Activated T-helper 1 cell treated with anti-CD3 and anti-CD28 coated beads, Interleukin-12 subunit alpha, Interleukin-12 subunit beta, Interleukin-2, Interleukin-4 antibody, amounts not matched to agents 30 ng/mL and 10 ng/mL and 1 ng/mL, durations not matched to agents 14 hours and 24 hours and 36 hours (primary cell): ENCODE results near the gene CD7. TPM values are rescaled to one million over a fixed set of nuclear protein-coding genes. Genes with fewer than 3 reads are reported as not detected.

ENCODE experiments used
- DNase-seq: peaks from one replicate; pipeline ENCODE4 v3.0.0; 2021; ENCODE audit warnings: low spot score
- H3K27ac Mint-ChIP-seq: one replicate; pipeline ENCODE4 v1.8.0; 2021; ENCODE audit warnings: mild to moderate bottlenecking, mixed read lengths
- H3K27me3 Mint-ChIP-seq: one replicate; pipeline ENCODE4 v1.8.0; 2022; ENCODE audit warnings: mild to moderate bottlenecking, moderate library complexity, mixed read lengths; ENCODE audit not compliant: insufficient read depth
- H3K36me3 Mint-ChIP-seq: one replicate; pipeline ENCODE4 v1.8.0; 2021; ENCODE audit warnings: low read depth, mixed read lengths
- H3K4me1 Mint-ChIP-seq: one replicate; pipeline ENCODE4 v1.8.0; 2021; ENCODE audit warnings: low read depth, mixed read lengths
- H3K4me3 Mint-ChIP-seq: one replicate; pipeline ENCODE4 v1.8.0; 2021; ENCODE audit warnings: mild to moderate bottlenecking, moderate library complexity, mixed read lengths
- H3K9me3 Mint-ChIP-seq: one replicate; pipeline ENCODE4 v1.8.0; 2021; ENCODE audit warnings: mixed read lengths
- intact Hi-C: fragments of 100-400 bp; cut with micrococcal nuclease; formaldehyde crosslinking; loops from one replicate; pipeline ENCODE4 v1.15.1; 2024
- total RNA-seq: library from RNA; stranded (reverse); gene quantifications from 2 replicates; pipeline ENCODE4 v1.2.3, GENCODE V29; 2022

Gene CD7
- total RNA-seq, 1 donor from 2014 or later: 455 TPM

DNA sequence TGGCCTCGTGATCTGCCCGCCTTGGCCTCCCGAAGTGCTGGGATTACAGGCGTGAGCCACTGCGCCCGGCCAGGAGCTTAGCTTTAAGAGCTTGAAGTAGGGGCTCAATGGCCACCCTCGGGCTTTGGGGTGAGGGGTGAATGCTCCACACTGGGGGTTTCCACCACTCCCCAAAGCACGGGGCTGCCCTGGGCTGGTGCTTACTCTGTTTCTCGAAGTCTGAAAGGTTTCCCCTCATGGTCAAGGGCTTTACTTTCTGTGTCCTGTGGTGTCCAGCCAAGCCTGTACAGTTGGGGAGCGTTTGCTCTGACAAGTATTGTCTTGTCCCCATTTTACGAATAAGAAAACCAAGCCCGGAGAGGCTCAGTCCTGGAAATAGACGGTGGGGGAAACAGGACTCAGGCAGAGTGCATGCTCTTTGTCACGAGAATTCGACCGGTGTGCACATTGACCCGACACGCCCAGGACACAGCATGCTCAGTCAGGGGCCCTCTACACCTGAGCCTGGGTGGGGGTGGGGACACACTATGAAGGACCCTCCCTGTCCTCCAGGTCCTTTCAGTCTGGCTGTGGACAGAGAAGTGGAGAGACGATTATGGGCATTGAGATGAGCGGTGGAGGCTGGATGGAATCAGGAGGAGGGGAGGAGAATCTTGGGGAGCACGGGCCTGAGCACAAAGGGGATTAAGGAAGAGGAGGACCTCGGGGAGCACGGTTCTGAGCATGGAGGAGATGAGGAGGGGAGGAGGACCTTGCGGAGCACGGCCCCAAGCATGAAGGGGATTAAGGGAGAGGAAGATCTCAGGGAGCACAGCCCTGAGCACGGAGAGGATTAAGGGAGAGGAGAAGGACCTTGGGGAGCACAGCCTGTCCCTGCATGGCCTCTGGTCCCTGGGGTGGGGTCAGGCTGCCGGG is 7.5 kb downstream of the CD7 start:
- Mint-ChIP-seq H3K27ac (peak overlapping the region; percentile 36), H3K4me1 (peaks cover 15% of the 10 kb centered on the region), H3K27me3 (no peaks in the 10 kb centered on the region), H3K4me3 (no peak overlapping the region), H3K9me3 (no peaks in the 10 kb centered on the region), H3K36me3 (peaks cover 10% of the 10 kb centered on the region)
- DNase-seq: no peak
- intact Hi-C loops: no loop called here

DNA sequence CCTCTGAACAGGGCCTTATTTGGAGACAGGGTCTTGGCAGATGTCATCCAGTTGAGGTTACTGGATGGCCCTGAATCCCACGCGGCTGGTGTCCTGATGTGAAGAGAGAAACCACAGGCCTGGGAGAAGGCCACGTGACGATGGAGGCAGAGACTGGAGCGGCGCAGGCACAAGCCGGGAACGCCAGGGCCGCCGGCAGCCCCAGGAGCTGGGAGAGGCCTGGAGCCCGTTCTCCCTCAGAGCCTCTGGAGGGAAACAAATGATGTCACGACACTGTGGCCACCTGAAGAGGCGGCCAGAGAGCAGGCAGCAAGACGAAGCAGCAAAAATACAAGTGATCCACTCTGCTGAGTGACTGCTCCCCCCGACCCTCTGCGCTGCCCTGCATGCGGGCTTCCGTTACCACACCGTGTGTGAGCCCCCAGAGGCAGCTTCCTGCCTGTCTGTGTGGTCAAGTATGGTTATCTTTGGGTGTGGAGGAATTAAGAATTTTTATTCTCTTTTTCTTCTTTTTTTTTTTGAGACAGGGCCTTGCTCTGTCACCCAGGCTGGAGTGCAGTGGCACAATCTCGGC is 11.6 kb downstream of the CD7 start:
- Mint-ChIP-seq H3K27me3 (no peaks in the 10 kb centered on the region), H3K9me3 (no peaks in the 10 kb centered on the region), H3K36me3 (peaks cover 2% of the 10 kb centered on the region), H3K4me3 (no peak overlapping the region), H3K4me1 (peaks cover 45% of the 10 kb centered on the region), H3K27ac (peak overlapping the region; percentile 83)
- intact Hi-C loops: loop anchor here (1.0 kb wide), 3 partner anchors 9 to 15 kb away; partner anchors contain the start of gene CD7
- DNase-seq: no peak

DNA sequence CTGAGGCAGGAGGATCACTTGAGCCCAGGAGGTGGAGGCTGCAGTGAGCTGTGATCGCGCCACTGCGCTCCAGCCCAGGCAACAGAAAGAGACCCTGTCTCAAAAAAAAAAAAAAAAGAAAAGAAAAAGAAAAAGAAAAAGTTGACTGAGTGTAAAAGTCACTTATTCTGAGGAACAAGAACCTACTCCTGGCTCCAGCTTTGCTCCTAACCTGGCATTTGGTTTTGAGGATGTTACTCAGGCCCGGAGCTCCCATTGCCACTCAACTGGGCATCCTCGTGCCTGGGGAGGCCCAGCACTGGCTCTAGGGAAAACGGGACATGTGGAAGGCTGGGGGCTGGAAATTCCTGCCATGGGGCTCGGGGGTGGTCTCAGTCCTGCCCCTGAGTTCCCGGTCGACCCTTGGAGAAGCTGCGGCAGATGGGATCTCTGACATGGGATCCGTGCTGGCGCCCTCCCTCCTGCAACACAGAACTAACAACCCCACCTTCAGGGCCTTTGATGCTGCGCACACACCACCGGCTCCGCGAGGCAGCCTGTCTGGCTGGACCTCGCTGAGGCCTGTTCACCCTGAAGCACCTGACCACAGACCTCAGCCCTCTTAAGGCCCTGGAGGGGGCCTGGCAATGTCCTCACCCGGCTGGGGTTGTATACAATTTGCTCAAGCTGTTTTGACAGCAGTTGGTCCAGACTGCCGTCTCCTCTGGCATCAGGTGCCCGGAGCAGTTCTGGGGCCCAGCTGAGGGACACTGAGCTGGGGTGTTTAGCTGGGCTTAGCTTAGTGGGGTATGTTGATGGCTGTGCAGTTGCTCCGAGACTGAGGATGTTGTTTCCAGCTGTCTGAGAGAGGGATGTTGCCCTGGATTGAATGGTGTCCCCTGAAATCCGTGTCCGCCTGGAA is 12.3 kb downstream of the CD7 start:
- no peak overlapping the region for H3K4me3 Mint-ChIP-seq
- peaks cover 52% of the 10 kb centered on the region for H3K4me1 Mint-ChIP-seq
- H3K27me3 Mint-ChIP-seq: no peaks in the 10 kb centered on the region
- peaks cover 2% of the 10 kb centered on the region for H3K36me3 Mint-ChIP-seq
- no peak for DNase-seq
- H3K9me3 Mint-ChIP-seq: no peaks in the 10 kb centered on the region
- peak overlapping the region; percentile 48 for H3K27ac Mint-ChIP-seq
- intact Hi-C loops: no loop called here

DNA sequence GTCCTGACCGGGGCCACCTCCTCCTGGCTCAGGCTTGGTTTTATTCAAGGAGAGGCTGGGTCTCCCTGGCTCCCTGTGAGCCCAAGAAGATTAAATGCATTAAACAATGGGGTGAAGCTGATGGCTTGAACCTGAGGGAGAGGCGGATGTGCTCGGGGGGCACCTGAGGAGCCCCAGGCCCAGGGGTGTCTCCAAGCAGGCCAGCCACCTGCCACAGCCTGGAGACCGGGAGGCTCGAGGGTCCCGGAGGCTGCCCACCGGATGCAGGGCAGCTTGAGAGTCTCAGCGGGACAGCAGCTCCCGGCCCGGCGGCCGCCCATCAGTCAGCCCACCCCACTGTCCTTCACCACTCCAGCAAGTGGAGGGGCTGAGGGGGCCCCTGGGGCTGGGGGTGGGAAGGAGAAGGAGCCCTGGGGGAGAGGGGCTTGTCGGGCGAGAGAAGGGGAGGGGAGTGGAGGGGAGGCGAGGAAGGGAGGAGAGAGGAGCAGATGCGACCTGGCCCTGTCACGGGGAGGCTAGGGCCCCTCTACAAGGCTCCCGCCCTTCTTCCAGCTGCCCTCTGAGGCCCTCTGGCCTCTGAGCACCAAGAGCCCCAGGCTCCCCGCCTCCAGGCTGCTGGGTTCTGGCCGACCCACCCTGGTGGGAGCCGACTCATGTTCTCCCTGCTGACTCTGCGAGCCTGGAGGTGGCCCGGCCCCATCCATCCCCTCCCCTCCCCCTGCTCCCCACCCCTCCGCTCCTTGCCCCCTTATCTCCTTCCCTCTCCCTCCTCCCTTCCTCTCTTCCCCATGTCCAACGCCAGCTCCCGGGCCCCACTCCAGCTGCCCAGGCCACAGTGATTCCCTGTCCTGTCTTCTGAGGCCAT is 13.2 kb downstream of the CD7 start:
- peaks cover 60% of the 10 kb centered on the region for H3K4me1 Mint-ChIP-seq
- intact Hi-C loops: loop anchor here (2.0 kb wide), 1 partner anchor 13 kb away; the partner anchor contains the start of gene CD7
- H3K27ac Mint-ChIP-seq: peak overlapping the region; percentile 12
- no peaks in the 10 kb centered on the region for H3K27me3 Mint-ChIP-seq
- H3K4me3 Mint-ChIP-seq: no peak overlapping the region
- DNase-seq: no peak
- H3K9me3 Mint-ChIP-seq: no peaks in the 10 kb centered on the region
- H3K36me3 Mint-ChIP-seq: peaks cover 2% of the 10 kb centered on the region

DNA sequence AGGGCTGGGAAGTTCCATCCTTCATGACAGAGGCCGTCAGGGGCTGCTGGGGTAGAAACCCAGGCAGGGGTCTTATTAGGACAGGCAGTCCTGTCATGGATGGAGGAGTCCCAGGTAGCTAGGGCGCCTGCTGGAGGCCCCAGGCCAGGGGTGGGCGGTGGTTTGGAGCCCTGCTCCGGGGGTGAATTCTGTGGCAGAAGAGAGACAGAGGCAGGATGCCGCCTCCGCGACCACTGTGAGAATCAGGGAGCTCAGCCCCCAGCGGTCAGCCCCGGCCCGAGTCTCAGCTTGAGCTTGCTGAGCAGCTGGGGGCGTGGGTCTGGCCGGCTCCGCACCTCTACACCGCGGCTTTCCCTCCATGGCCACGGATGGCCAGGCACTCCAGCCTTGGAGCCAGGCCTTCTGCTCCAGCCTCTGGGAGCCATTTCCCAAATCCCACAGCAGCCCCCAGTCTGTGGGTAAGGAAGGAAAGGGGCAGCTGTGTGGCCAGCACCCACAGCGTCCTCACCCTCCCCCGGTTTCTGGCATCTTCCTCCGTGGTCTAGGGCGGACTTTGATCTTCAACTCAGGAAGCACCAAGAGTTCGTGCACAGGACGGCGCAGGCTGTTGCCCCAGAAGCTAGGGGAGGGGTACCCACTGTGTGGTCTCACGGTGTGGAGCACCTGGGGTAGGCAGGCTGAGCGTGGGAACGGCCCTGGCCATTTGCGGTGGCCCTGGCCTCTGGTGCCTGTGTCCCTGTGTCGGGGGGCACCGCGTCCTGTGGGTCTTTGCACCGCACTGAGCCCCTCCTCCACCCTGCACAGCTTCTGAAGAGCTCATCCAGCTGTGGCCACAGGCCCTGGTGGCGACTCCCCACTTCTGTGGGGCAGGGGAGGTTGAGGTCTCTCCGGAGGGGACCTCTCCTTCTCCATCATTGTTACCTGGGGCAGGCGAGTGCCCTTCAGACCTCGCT is 14.1 kb downstream of the CD7 start:
- H3K4me1 Mint-ChIP-seq: peaks cover 69% of the 10 kb centered on the region
- no peaks in the 10 kb centered on the region for H3K27me3 Mint-ChIP-seq
- peak overlapping the region; percentile 77 for H3K4me3 Mint-ChIP-seq
- DNase-seq: no peak
- intact Hi-C loops: loop anchor here (2.0 kb wide), 1 partner anchor 14 kb away; the partner anchor contains the start of gene CD7
- no peaks in the 10 kb centered on the region for H3K9me3 Mint-ChIP-seq
- peaks cover 2% of the 10 kb centered on the region for H3K36me3 Mint-ChIP-seq
- H3K27ac Mint-ChIP-seq: peak overlapping the region; percentile 82

DNA sequence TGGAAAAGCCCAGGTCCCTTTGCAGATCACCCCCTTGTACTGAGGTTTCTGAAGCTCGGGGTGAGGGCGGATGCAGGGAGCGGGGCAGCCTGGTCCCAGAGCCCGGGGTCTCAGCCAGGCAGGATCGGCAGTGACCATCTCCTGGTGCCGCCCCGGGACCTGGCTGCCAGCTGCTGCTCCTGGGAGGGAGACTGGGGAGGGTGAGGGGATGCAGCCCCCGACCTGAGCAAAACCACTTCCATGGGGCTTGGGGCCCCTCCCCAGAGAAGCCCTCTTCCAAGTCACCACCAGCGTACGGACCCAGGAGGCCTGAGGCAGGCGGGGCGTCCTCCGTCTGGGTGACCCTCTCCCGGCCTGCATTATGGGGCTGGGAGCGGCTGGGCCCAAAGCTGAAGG is 14.8 kb downstream of the CD7 start:
- peak overlapping the region; percentile 81 for H3K4me3 Mint-ChIP-seq
- intact Hi-C loops: loop anchor here (2.0 kb wide), 1 partner anchor 14 kb away; the partner anchor contains the start of gene CD7
- H3K27me3 Mint-ChIP-seq: no peaks in the 10 kb centered on the region
- peak overlapping the region; percentile 94 for H3K27ac Mint-ChIP-seq
- no peaks in the 10 kb centered on the region for H3K9me3 Mint-ChIP-seq
- peaks cover 71% of the 10 kb centered on the region for H3K4me1 Mint-ChIP-seq
- no peaks in the 10 kb centered on the region for H3K36me3 Mint-ChIP-seq
- no peak for DNase-seq

DNA sequence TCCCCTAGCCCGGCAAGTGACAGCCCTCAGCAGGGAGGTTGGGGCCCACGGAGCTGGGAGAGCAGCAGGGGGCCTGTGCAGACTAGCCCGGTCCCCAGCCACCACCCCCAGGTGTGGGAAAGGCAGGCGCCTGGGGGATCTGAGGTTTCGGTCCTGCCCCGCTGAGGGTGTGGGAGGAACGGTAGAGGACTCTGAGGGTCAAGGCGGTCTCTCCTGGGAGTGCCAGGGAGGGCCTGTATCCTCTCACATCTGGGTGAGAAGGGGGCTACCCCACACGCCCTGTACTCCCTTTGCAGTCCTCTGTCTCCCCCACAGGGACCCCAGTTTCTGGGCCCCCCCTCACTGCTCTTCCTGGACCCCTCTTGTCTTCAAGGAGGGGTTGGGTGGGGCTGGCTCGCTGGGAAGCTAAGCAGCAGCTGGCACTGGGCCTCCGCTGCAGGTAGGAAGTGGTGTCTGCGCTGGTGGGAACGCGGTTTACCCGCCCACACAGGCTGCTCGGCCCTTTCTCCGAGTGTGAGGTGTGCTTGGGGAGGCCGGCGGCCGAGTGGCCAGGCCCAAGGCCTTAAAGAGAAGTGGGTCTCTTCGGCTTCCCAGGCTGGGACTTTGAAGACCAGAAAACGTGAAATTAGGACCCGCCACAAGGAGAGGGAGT is 15.4 kb downstream of the CD7 start:
- peak; percentile 64 for DNase-seq
- Mint-ChIP-seq H3K9me3 (no peaks in the 10 kb centered on the region), H3K27ac (peak overlapping the region; percentile 94), H3K36me3 (no peaks in the 10 kb centered on the region), H3K27me3 (no peaks in the 10 kb centered on the region), H3K4me1 (peaks cover 76% of the 10 kb centered on the region), H3K4me3 (peak overlapping the region; percentile 81)
- intact Hi-C loops: loop anchor here (2.0 kb wide), 1 partner anchor 15 kb away; the partner anchor contains the start of gene CD7

DNA sequence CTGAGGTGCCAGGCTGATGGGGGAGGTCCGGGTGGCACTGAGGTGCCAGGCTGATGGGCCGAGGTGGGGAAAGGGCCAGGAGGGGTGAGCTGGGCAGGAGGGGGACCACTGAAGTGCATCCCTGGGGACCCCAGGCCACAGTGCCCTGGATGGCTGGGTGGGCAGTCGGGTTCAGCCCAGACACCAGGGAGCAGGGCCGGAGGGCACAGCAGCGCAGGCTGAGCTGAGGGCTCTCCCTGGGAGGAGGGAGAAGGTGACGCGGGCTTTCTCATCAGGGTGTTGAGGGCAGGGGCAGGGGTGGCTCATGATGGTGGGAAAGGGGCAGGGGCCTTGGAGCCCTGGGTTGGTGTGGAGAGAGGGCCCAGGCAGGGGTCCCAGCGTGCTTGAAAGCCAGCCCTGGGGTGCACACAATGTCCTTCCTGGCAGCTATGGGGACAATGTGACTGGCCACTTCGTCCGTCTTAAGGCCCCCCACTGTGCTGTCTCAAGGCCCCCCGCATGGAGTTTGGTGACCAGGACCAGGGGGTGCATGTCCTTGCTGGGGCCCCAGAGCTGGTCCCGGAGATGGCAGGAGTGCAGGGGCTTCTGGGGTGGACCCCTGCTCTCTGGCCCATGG is 16.0 kb downstream of the CD7 start:
- no peak for DNase-seq
- Mint-ChIP-seq H3K36me3 (no peaks in the 10 kb centered on the region), H3K4me3 (peak overlapping the region; percentile 89), H3K27me3 (no peaks in the 10 kb centered on the region), H3K4me1 (peaks cover 76% of the 10 kb centered on the region), H3K9me3 (no peaks in the 10 kb centered on the region), H3K27ac (peak overlapping the region; percentile 94)
- intact Hi-C loops: no loop called here

DNA sequence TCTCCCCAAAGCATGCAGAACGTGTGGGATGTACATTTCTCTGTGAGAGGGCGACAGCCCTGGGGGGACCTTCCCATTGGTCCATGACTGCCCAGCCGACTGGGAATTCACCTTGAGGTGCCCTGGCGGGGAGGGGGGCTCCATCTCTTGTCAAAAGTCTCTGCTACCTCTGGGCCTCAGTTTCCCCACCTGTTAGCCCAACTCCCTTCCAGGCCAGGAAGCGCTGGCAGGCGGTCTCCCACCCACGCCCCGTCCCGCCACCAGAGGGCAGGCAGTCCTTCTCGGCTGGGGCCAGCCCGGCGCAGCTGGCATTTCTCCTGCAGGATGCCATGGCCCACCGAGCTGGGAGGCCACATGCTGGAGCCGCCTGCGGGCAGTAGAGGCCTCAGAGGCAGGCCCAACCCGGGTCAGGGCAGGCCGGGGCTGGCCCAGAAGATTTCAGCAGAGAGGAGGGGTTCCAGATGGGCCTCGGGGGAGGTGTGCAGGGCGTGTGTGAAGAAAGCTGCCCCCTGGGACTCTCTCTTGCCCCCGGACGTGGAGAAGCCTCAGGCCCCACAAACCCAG is 16.6 kb downstream of the CD7 start:
- no peaks in the 10 kb centered on the region for H3K9me3 Mint-ChIP-seq
- H3K4me3 Mint-ChIP-seq: peak overlapping the region; percentile 89
- DNase-seq: peak; percentile 48
- H3K27me3 Mint-ChIP-seq: no peaks in the 10 kb centered on the region
- intact Hi-C loops: no loop called here
- H3K4me1 Mint-ChIP-seq: peaks cover 75% of the 10 kb centered on the region
- peak overlapping the region; percentile 98 for H3K27ac Mint-ChIP-seq
- H3K36me3 Mint-ChIP-seq: no peaks in the 10 kb centered on the region

DNA sequence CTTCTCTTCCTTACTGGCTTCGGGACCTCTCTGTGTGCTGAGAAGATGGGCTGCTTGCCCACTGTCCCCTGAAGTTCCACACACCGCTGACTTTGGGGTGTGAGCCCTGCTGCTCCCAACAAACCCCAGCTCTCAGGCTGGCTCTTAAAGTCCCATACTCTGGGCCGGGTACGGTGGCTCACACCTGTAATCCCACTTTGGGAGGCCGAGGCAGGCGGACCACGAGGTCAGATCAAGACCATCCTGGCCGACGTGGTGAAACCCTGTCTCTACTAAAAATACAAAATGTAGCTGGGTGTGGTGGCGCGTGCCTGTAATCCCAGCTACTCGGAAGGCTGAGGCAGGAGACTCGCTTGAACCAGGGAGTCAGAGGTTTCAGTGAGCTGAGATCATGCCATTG is 17.2 kb downstream of the CD7 start:
- Mint-ChIP-seq H3K27ac (peak overlapping the region; percentile 98), H3K4me3 (peak overlapping the region; percentile 89)

More for the DNA sequence above, 17.2 kb downstream of the CD7 start:
- Mint-ChIP-seq H3K9me3 (no peaks in the 10 kb centered on the region), H3K36me3 (no peaks in the 10 kb centered on the region), H3K4me1 (peaks cover 79% of the 10 kb centered on the region), H3K27me3 (no peaks in the 10 kb centered on the region)
- no peak for DNase-seq
- intact Hi-C loops: no loop called here
